WERI-Rb-1 (cell line): Measurements from ENCODE around the gene TSSK3.
A peak's percentile ranks its signal among the peaks of the same experiment; 100 is the strongest.

Experiments used
- DNase-seq: peaks from one replicate; pipeline ENCODE4 v3.0.0-alpha.2; 2020
- H3K27ac ChIP-seq: fragments of 250-450 bp; sonication (Bioruptor Pico); 2 replicates; pipeline ENCODE4 v1.5.1; 2020; ENCODE audit warnings: mild to moderate bottlenecking, moderate library complexity
- H3K27me3 ChIP-seq: fragments of 250-450 bp; sonication (Bioruptor Pico); 2 replicates; pipeline ENCODE4 v1.5.1; 2021; ENCODE audit warnings: mild to moderate bottlenecking, low read depth, moderate library complexity; ENCODE audit not compliant: insufficient read depth, severe bottlenecking
- H3K36me3 ChIP-seq: fragments of 250-450 bp; sonication (Bioruptor Pico); 2 replicates; pipeline ENCODE4 v1.5.1; 2020; ENCODE audit warnings: mild to moderate bottlenecking, moderate library complexity
- H3K4me3 ChIP-seq: 2 replicates; pipeline ENCODE4 v1.5.1; 2011; ENCODE audit warnings: low read depth, mild to moderate bottlenecking, control low read depth, low read length
- H3K9me3 ChIP-seq: fragments of 250-450 bp; sonication (Bioruptor Pico); 2 replicates; pipeline ENCODE4 v1.5.1; 2021; ENCODE audit warnings: mild to moderate bottlenecking, moderate library complexity; ENCODE audit not compliant: severe bottlenecking
- TF ChIP-seq, protein P1 (sequence below): IDR thresholded peaks from 2 replicates; pipeline ENCODE4 v1.5.1; 2011; ENCODE audit warnings: low read depth, mild to moderate bottlenecking, control low read depth, inconsistent platforms, low read length

Gene TSSK3

DNA sequence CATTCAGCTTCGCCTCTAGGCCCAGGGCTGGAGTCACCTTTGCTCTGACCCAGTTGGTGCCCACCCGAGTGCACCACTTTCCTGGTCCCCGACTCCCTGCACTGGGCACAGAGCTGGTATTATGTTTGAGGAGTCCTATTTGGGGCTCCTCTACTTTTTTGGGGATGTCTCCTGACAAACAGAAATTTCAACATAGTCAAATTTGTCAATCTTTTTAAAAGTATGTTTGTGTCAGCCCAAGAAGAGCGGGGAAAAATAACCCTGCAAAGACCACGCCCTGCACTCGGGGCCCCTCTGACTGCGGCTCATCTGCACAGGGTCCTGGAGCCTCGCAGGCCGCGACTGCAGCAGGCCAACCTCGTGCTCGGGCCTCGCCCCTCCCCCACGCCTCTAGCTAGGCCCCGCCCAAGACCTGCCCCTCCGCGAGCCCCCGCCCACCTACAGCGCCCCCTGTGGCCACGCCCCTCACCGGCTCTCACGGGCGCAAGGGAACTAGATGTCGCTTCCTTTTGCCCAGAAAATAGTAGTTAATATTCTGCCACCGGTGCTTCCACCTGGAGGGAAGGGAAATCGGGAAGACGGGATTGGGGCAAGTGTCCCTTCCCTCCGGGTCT lies 11.4 kb upstream of the TSSK3 start:
- Histone ChIP-seq H3K27me3 (no peaks in the 10 kb centered on the region), H3K36me3 (no peaks in the 10 kb centered on the region), H3K27ac (peak overlapping the region; percentile 93), H3K9me3 (peaks cover 6% of the 10 kb centered on the region), H3K4me3 (peak overlapping the region; percentile 60)
- peak; percentile 81 for DNase-seq
- TF ChIP-seq, protein P1, sequence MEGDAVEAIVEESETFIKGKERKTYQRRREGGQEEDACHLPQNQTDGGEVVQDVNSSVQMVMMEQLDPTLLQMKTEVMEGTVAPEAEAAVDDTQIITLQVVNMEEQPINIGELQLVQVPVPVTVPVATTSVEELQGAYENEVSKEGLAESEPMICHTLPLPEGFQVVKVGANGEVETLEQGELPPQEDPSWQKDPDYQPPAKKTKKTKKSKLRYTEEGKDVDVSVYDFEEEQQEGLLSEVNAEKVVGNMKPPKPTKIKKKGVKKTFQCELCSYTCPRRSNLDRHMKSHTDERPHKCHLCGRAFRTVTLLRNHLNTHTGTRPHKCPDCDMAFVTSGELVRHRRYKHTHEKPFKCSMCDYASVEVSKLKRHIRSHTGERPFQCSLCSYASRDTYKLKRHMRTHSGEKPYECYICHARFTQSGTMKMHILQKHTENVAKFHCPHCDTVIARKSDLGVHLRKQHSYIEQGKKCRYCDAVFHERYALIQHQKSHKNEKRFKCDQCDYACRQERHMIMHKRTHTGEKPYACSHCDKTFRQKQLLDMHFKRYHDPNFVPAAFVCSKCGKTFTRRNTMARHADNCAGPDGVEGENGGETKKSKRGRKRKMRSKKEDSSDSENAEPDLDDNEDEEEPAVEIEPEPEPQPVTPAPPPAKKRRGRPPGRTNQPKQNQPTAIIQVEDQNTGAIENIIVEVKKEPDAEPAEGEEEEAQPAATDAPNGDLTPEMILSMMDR, result peak; percentile 47

DNA sequence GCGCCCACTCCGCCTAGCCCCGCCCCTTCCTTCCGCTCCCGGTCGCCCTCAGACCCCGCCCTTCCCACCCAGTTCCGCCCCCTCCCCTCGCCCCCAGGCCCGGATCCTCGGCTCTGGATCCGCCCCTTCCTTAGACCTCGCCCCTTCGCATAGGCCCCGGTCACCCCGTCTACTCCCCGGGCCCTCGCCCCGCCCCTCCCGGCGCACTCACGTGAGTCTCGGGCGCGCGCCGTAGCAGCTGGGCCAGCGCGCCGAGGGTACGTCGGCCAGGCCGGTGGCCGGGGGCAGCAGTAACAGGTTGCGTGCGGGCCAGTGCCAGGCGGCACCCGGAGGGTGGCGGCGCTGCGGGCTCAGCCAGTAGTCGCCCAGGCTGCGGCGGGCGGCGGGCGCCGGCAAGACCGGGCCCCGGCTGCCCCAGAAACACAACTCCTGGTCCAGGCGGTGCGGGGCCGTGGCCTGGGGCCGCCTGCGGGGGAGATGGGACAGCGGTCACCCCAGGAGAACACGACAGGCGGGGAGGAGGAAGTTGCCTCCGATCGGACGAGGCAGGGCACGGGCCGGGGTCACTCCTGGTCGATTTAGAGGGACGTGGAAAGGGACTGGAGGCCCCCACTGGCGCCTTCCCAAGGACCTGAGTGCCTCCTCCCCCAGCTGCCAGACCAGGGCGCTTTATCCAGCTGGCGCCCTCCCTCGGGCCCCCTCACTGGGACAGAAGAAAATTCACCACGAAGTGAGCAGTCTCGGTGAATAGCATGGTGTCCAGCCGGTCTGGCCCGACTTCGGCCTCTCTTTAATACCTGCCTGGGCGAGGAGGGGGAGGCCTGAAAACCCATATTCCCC lies 10.7 kb upstream of the TSSK3 start:
- Histone ChIP-seq H3K27ac (peak overlapping the region; percentile 93), H3K9me3 (peaks cover 6% of the 10 kb centered on the region), H3K27me3 (no peaks in the 10 kb centered on the region), H3K36me3 (no peaks in the 10 kb centered on the region), H3K4me3 (peak overlapping the region; percentile 79)
- DNase-seq, result peak; percentile 97
- TF ChIP-seq, protein P1, result 0 out of 2 replicates have a peak, but pooled peaks have one; percentile 21

DNA sequence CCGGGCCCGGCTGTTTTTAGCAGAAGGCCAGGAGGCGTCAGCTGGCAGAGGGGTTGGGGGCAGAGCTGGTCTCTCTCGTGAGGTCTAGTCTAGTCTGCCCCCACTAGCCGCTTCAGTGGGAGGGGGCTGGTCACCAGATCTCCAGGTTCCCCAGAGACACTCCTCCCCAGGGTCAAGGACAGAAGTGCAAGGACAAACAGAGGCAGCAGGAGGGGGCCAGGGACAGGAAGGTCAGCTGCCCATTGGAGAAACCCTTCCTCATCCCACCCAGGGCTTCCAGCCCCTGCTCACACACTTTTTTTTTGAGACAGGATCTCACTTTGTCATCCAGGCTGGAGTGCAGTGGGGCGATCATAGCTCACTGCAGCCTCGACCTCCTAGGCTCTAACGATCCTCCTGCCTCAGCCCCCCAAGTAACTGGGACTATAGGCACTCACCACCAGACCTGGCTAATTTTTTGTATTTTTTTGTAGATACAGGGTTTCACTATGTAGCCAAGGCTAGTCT lies 10.0 kb upstream of the TSSK3 start:
- H3K4me3 ChIP-seq, result peak overlapping the region; percentile 79
- H3K27me3 ChIP-seq, result no peaks in the 10 kb centered on the region
- no peak for DNase-seq
- peaks cover 6% of the 10 kb centered on the region for H3K9me3 ChIP-seq
- H3K36me3 ChIP-seq, result no peaks in the 10 kb centered on the region
- H3K27ac ChIP-seq, result peak overlapping the region; percentile 93
- TF ChIP-seq, protein P1, result no peak

DNA sequence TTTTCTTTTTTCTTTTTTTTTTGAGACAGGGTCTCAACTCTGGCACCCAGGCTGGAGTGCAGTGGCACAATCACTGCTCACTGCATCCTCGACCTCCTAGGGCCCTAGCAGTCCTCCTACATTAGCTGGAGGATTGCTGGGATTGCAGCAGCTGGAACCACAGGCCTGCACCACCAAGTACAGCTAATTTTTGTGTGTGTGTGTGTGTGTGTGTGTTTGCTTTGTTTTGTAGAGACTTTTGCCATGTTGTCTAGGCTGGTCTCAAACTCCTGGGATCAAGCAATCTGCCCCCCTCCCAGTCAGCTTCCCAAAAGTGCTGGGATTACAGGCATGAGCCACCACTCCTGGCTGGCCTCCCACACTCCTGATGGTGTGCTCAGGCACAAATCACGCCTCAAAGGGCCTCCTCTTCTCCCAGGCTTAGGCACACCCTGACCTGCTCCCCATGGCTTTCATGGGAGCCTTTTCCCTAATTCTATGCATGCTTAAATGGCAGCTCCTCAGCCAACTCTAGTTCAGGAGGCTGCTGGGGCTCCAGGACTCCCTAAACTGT lies 9.4 kb upstream of the TSSK3 start:
- no peaks in the 10 kb centered on the region for H3K36me3 ChIP-seq
- TF ChIP-seq, protein P1, result no peak
- H3K9me3 ChIP-seq, result peaks cover 6% of the 10 kb centered on the region
- peak overlapping the region; percentile 93 for H3K27ac ChIP-seq
- no peak for DNase-seq
- no peak overlapping the region for H3K4me3 ChIP-seq
- no peaks in the 10 kb centered on the region for H3K27me3 ChIP-seq

DNA sequence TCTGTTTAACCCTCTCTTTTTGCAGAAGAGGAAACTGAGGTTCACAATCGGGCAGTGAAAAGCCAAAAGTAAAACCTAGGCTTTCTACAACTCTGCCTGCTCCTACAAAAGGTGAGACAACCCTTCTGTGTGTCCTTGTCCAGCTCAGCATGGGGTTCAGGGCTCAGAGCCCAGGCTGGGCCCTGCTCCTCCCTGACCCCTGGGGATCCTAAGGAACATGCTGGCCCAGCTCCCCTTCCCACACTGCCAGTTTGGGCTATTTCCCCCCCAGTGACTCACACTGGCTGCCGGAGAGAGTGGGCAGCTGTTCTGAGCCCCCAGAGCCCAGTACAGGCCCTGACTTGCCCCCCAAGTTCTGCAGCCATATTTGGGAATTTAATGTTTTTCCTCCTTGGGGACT lies 8.9 kb upstream of the TSSK3 start:
- H3K4me3 ChIP-seq, result no peak overlapping the region
- H3K27me3 ChIP-seq, result no peaks in the 10 kb centered on the region
- TF ChIP-seq, protein P1, result no peak
- no peak for DNase-seq
- no peaks in the 10 kb centered on the region for H3K36me3 ChIP-seq
- peak overlapping the region; percentile 22 for H3K27ac ChIP-seq
- peaks cover 6% of the 10 kb centered on the region for H3K9me3 ChIP-seq
